RCC 7860 (cell line): ENCODE data around the gene RIT2.
A peak's percentile ranks its signal among the peaks of the same experiment; 100 is the strongest.

Source experiments
- DNase-seq: peaks from one replicate; pipeline ENCODE4 v3.0.0-alpha.2; 2015; ENCODE audit warnings: low spot score
- FAIRE-seq: peaks from 2 replicates; lab custom pipeline; 2012; peaks lifted over from hg19 to GRCh38; lab: Jason Lieb, UNC

RIT2 gene

GRCh38 chr18:42941021-42941420 is 174.5 kb downstream of the RIT2 start:
- no peak for DNase-seq
- no peak for FAIRE-seq

- FAIRE-seq: no peak
- DNase-seq: no peak
Measured at GRCh38 chr18:42937436-42937835, 178.0 kb downstream of the RIT2 start.

- no peak for FAIRE-seq
Measured at GRCh38 chr18:42936289-42936688, 179.2 kb downstream of the RIT2 start.

GRCh38 chr18:42931491-42931890 is 184.0 kb downstream of the RIT2 start:
- peak; percentile 14 for DNase-seq
- no peak for FAIRE-seq

More at GRCh38 chr18:42936289-42936688, 179.2 kb downstream of the RIT2 start:
- no peak for DNase-seq

DNA sequence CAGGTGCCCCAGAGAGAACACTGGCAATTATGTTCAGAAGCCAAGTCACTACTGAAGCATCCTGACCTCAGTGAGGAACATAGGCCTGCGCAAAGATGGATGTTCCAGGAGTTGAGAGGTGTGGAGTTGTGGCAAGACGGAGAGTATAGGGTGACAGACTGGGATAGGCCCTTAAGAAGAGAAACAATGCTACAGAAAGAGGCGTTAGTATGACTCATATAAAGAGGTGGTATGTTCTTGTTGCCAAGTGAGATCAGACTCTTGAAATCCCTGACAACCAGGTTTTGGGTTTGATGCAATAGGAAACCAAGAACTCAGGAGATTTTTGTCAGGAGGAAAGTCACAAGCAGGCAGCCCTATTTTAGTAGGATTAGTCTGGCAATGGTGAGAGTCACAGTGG is 185.6 kb downstream of the RIT2 start:
- no peak for FAIRE-seq
- peak; percentile 4 for DNase-seq

GRCh38 chr18:42929181-42929580 is 186.3 kb downstream of the RIT2 start:
- DNase-seq: no peak
- FAIRE-seq: no peak

DNA sequence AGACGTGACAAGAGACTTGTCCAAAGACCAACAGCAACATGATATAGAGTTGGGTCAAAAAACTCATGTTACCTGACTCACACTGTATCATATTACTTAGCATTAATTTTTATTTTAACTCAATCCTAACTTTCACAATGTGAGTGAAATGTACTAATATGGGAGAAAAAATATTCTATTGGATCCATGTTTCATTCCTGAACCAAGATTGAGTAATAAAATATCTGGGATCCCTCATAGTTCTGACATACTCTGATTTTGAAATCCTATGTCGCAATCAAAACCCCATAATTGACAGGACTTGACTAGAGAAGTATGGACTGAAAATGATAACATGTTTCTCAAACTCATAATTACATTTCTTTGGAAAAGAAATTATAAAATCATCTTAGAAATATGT is 190.4 kb downstream of the RIT2 start:
- FAIRE-seq (no peak), DNase-seq (no peak)

DNA sequence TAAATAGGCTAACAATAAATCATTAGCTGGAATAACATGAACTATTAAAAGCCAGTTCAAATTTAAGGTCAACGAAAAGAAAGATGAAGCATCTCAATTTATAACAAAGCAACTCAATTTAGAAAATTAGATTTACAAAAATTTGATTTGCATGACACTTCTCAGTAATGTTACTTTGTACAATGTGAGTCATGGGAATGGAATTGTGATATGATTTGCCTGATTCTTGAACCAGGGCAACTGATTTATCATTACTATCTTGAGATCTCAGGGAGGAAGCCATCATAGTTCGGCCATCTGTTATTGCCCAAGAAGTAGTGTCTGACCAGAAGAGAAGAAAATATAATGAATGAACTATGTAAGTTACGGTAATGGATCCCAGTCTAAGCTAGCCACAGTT is 193.1 kb downstream of the RIT2 start:
- FAIRE-seq (no peak), DNase-seq (no peak)

DNA sequence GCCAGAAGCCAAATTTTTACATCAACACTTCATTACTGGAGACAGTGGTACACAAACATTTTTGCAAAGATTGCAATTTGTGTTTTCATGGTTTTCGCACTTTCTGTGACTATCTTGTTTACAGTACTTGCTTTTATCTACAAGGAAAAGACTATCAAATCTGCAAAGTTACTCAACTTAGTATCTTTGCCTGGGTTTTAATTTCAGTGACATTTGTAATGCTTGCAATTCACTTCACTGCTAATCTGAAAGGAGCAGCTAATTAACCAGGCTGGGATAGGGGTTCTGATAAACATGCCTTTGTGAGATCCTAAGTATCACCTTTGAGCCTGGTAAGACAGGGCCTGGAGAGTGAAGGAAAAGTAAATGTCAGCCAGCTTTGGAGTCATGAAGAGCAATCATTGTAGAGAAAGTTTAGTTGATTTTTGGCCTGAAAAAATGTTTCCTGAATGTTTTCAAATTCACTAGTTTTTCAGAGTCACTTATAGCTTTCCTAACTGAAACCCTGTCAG is 194.2 kb downstream of the RIT2 start:
- DNase-seq: no peak
- no peak for FAIRE-seq

- DNase-seq: no peak
Measured at GRCh38 chr18:42920621-42921020, 194.9 kb downstream of the RIT2 start.

DNA sequence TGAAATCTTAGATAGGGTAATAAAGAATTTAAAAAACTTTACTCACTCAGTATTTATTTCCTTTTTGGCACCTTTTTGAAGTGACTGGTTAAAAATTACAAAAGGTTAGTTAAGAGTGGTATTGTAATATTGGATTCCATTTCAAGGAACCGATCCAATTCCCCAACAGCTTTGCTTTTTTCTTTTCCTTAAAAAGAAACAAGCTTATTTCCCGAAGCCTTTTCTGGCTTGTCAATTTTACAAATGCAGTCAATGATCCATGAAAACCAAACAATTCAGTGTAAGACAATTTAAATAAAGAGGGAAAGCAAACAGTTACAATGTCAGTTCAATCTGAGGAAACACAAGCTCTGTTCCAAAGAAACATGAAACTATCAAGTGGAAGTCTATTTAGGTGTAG is 200.2 kb downstream of the RIT2 start:
- no peak for DNase-seq
- FAIRE-seq: no peak

More at GRCh38 chr18:42920621-42921020, 194.9 kb downstream of the RIT2 start:
- FAIRE-seq: no peak

- DNase-seq (no peak), FAIRE-seq (no peak)
Measured at GRCh38 chr18:42914476-42914875, 201.0 kb downstream of the RIT2 start.

GRCh38 chr18:42909095-42909494 is 206.4 kb downstream of the RIT2 start:
- FAIRE-seq: no peak
- DNase-seq: no peak

- FAIRE-seq: no peak
- no peak for DNase-seq
Measured at GRCh38 chr18:42906761-42907160, 208.7 kb downstream of the RIT2 start.

DNA sequence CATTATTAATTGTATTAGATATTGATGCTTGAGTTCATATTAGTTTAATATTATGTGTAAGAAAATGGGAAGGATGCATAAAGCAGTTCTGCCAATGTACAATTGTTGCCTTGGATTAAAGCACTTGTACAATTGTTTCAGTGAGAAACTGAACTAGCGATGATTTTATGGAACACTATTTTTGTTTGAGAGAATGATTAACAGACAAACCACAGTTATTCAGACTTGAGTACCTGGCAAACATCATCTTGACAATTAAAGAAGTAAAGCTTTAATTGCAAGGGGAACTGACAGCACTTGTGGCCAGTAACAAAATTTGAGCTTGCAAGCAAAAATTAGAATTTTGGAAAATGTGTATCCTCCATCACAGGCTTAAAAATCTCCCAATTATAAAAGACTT is 214.3 kb downstream of the RIT2 start:
- FAIRE-seq (no peak), DNase-seq (no peak)

DNA sequence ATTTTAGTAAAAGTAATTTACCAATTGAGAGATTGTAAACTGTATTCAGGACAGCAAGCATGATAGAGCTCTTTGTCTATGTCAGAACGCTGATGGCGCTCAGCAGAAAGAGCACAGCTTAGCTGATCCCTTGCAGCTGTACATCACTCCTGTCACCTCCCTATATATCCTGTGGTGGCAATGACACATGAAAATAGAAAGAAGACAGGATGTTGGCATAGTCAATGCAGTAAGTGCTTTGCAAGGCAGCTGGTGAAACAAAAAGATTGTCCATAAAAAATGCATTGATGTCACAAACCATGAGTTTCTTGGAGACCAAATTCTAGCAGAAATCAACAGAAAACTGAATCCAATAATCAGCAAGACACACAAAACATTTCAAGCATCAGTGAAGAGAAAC is 221.5 kb downstream of the RIT2 start:
- FAIRE-seq: no peak
- no peak for DNase-seq

DNA sequence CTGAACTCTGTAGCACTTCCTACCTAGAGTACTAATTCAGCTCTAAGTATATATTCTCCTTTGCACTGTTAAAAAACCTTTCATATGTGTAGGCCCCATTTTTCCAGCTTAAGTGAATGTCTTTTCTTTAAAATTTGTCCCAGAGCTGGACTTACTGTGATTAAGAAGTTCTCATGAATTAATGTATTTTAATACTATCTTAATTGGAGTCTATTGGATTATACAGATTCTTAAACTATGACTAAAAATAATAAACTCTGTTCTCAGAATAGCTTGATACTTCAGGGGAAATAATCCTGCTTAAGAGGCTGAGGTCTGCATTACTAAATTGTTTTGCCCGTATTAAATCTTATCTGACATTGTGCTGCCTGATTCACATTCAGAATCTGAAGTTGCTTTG is 223.3 kb downstream of the RIT2 start:
- no peak for DNase-seq

DNA sequence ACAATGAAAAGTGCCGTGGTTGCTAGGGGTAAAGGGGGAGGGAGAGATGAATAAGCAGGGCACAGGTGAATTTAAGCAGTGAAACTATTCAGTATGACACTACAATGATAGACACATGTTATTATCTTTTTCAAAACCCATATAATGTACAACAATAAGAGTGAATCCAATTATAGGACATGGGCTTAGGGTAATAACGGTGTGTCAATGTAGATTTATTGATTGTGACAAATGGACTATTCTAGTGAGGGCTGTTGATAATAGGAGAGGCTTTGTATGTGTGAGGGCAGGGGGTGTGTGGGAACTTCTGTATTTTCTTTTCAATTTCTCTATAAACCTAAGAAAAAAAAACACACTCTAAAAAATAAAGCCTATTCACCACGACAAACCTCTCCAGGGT is 223.8 kb downstream of the RIT2 start:
- no peak for FAIRE-seq
- DNase-seq: no peak

More for the DNA sequence above, 223.3 kb downstream of the RIT2 start:
- FAIRE-seq: no peak

DNA sequence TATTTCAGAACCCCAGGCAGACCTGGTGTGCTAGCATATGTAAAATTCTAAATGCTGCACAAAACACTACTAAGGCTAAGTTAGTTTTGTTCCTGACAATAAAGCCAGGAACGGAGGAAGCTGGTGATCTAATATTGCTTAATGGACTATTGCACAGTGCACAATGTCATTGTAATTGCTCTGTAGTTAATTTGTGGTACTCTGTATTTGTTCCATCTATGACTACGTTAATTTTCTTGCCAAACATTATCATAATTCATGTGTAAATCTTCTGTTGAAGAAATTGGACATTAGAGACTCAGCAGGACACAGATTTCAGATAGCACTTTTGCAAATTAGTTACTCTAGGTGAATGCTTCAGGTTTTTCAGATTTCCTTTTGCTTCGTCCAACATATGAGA is 232.3 kb downstream of the RIT2 start:
- FAIRE-seq (no peak), DNase-seq (no peak)

DNA sequence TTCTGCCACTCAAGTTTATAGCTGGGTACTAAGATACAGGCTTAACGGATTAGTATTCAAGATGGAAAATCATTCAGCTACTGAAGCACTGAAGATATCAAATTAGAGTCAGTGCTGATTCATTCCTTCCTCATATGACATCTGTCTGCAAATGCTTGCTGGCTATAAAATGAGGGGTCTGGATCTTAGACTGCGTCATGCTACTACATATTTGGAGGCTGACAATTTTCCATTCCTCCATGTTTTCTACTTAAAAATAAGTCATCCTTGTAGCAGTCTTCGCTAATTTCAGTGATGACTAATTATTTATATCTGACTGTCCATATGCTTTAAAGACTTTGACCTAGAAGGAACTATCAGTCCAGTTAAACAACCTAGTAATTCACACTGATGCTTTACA is 233.4 kb downstream of the RIT2 start:
- DNase-seq: no peak
- FAIRE-seq: no peak

DNA sequence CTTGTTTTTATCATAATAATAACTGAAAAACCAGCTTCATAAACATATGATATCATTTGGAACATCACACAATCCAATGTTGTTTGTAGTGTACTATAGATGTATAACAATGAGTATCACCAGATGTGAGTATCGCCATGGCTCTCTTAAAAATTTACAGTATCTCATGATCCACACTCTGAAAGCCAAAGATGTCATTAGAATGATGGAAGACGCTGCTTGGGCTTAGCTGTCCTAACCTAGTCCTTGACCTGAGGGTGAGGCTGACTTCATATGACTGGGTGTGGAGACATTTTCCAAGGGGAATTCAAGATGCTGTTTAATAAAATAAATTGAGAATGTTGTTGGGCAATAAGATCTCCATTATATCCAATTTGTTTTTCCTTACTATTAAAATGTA is 242.6 kb downstream of the RIT2 start:
- no peak for FAIRE-seq
- no peak for DNase-seq

- DNase-seq: no peak
- FAIRE-seq: no peak
Measured at GRCh38 chr18:42864876-42865275, 250.6 kb downstream of the RIT2 start.

GRCh38 chr18:42861271-42861670 is 254.2 kb downstream of the RIT2 start:
- no peak for DNase-seq

GRCh38 chr18:42860548-42860947 is 254.9 kb downstream of the RIT2 start:
- DNase-seq: no peak
- no peak for FAIRE-seq

More at GRCh38 chr18:42861271-42861670, 254.2 kb downstream of the RIT2 start:
- FAIRE-seq: no peak
